HepG2 (cell line): ENCODE data around the gene ARHGEF37. TPM values are rescaled to one million over a fixed set of nuclear protein-coding genes. Genes with fewer than 3 reads are reported as not detected.

Experiments used
- ATAC-seq: fragments of 200-7000 bp; cut with Tn5 transposase; 3 replicates; pipeline ENCODE4 v1.9.1; 2020; ENCODE audit warnings: mild to moderate bottlenecking, moderate library complexity
- BruUV-seq: library from RNA; stranded (reverse); fragments of 400-500 nt; replicated peaks from 2 replicates; lab custom pipeline; 2021; lab: Mats Ljungman, UMichigan
- CTCF ChIA-PET: fragments of 300-600 bp; formaldehyde crosslinking; extraction: SDS; loops from one replicate; lab custom pipeline; 2021; ENCODE audit warnings: low total read pairs, inconsistent platforms, low intra/inter-chr PET ratio; lab: Yijun Ruan, JAX
- POLR2A ChIA-PET: fragments of 350-600 bp; sonication (Branson Sonifier 250); formaldehyde crosslinking; loops from one replicate; lab custom pipeline; 2020; ENCODE audit warnings: antibody characterized with exemption, inconsistent platforms; lab: Yijun Ruan, JAX
- DNase-seq: peaks from one replicate; pipeline ENCODE4 v3.0.0-alpha.2; 2015; ENCODE audit warnings: low spot score
- FAIRE-seq: peaks from 3 replicates; lab custom pipeline; 2011; peaks lifted over from hg19 to GRCh38; lab: Jason Lieb, UNC
- H2AFZ ChIP-seq: one replicate; pipeline ENCODE4 v1.6.1; 2011; ENCODE audit warnings: low read length, inconsistent platforms
- H3K27ac ChIP-seq: fragments of 300-600 bp; 3 replicates; pipeline ENCODE4 v1.8.0; 2011; ENCODE audit warnings: mixed run types, mild to moderate bottlenecking, mixed read lengths, low read length, inconsistent platforms; ENCODE audit not compliant: insufficient read depth; ENCODE audit errors: extremely low read length
- H3K27me3 ChIP-seq, 2 experiments: fragments of 200-600 bp in 1 of 2; 2 replicates in 1 of 2; 3 replicates in 1 of 2; pipeline versions ENCODE4 v1.6.0 to v1.8.0; 2011; ENCODE audit warnings: low read length in 2 of 2, mild to moderate bottlenecking in 2 of 2, moderate library complexity in 2 of 2, inconsistent platforms in 1 of 2; ENCODE audit not compliant: insufficient read depth in 2 of 2, control insufficient read depth in 1 of 2
- H3K36me3 ChIP-seq, 2 experiments: fragments of 200-600 bp in 1 of 2; replicated peaks in 1 of 2; 2 replicates in 1 of 2; 3 replicates in 1 of 2; pipeline versions ENCODE4 v1.5.1 to v1.8.0; 2011; ENCODE audit warnings: low read length in 2 of 2, inconsistent platforms in 1 of 2; ENCODE audit not compliant: insufficient read depth in 2 of 2, control insufficient read depth in 1 of 2
- H3K4me1 ChIP-seq: 2 replicates; pipeline ENCODE4 v1.5.1; 2012; ENCODE audit warnings: low read length, inconsistent platforms; ENCODE audit not compliant: insufficient read depth
- H3K4me2 ChIP-seq: 2 replicates; pipeline ENCODE4 v1.6.0; 2011; ENCODE audit warnings: low read depth, low read length, inconsistent platforms
- H3K4me3 ChIP-seq, 3 experiments: fragments of 200-600 bp in 1 of 3; sonication (generic), shearing (Covaris generic) in 1 of 3; replicated peaks in 1 of 3; 2 replicates each; pipeline ENCODE4 v1.5.1; 2011 to 2016; ENCODE audit warnings: low read length in 3 of 3, inconsistent platforms in 2 of 3, low read depth in 2 of 3, mild to moderate bottlenecking in 2 of 3, control low read depth in 1 of 3, mixed read lengths in 1 of 3; ENCODE audit not compliant: insufficient read depth in 1 of 3
- H3K79me2 ChIP-seq: one replicate; pipeline ENCODE4 v1.6.1; 2011; ENCODE audit warnings: low read length, inconsistent platforms; ENCODE audit not compliant: insufficient read depth
- H3K9ac ChIP-seq: 2 replicates; pipeline ENCODE4 v1.6.0; 2011; ENCODE audit warnings: mild to moderate bottlenecking, low read depth, low read length, inconsistent platforms; ENCODE audit not compliant: insufficient read depth
- H3K9me3 ChIP-seq: 2 replicates; pipeline ENCODE4 v1.5.1; 2012; ENCODE audit warnings: mild to moderate bottlenecking, low read length
- H4K20me1 ChIP-seq: 2 replicates; pipeline ENCODE4 v1.6.0; 2011; ENCODE audit warnings: inconsistent platforms, mild to moderate bottlenecking, low read length, moderate library complexity; ENCODE audit not compliant: insufficient read depth
- ZIK1 ChIP-seq: sonication (generic); formaldehyde crosslinking; IDR thresholded peaks from 2 replicates; pipeline ENCODE4 v1.5.0; 2020; ENCODE audit warnings: mild to moderate bottlenecking, low read depth, missing genetic modification reagents, borderline replicate concordance
- ZNF138 ChIP-seq: sonication (generic); formaldehyde crosslinking; IDR thresholded peaks from 2 replicates; pipeline ENCODE4 v1.5.0; 2020; ENCODE audit warnings: mild to moderate bottlenecking, low read depth, missing genetic modification reagents
- ZNF160 ChIP-seq: sonication (generic); formaldehyde crosslinking; IDR thresholded peaks from 2 replicates; pipeline ENCODE4 v1.8.0; 2022; ENCODE audit warnings: mild to moderate bottlenecking, inconsistent platforms, missing genetic modification reagents
- WGBS: methylation state at CpG from one replicate; pipeline ENCODE4 v1.1.6; 2017; ENCODE audit warnings: low lambda C conversion rate; 5-methylcytosine and 5-hydroxymethylcytosine counted together
- in situ Hi-C: cut with HindIII; loops from 2 replicates; pipeline ENCODE4 v1.10.0; 2017; ENCODE audit warnings: low pct_unique_long_range_greater_than_20kb; ENCODE audit not compliant: extremely low pct_ligation_motif_present
- intact Hi-C: fragments of 100-400 bp; cut with micrococcal nuclease; formaldehyde crosslinking; loops from one replicate; pipeline ENCODE4 v1.10.0; 2022; ENCODE audit not compliant: unreplicated experiment
- polyA plus RNA-seq, 8 experiments: library from polyadenylated mRNA; depleted of rRNA in 3 of 8; stranded (reverse) in 7 of 8; unstranded in 1 of 8; fragments of >200 nt; fragmentation: Illumina TruSeq in 4 of 8; extraction: Trizol in 4 of 8; gene quantifications; 2 replicates each; pipeline versions ENCODE4 v1.2.1 to v1.2.3, GENCODE V29; 2011 to 2016; ENCODE audit warnings: low read depth in 4 of 8, missing spikeins in 1 of 8, mixed read lengths in 1 of 8; ENCODE audit not compliant: insufficient read depth in 1 of 8
- total RNA-seq, 5 experiments: library from RNA; depleted of rRNA; stranded (reverse); fragments of >200 nt; fragmentation: Illumina TruSeq; extraction: Trizol; gene quantifications; 2 replicates each; pipeline ENCODE4 v1.2.3, GENCODE V29; 2016; ENCODE audit warnings: low read depth in 1 of 5
- TF ChIP-seq, protein P1 (sequence below): sonication (generic); formaldehyde crosslinking; conservative IDR thresholded peaks from 2 replicates; pipeline ENCODE4 v1.8.0; 2022; ENCODE audit warnings: missing genetic modification reagents
- TF ChIP-seq, protein P2 (sequence below): sonication (generic); formaldehyde crosslinking; IDR thresholded peaks from 2 replicates; pipeline ENCODE4 v1.5.1; 2020; ENCODE audit warnings: missing genetic modification reagents, mild to moderate bottlenecking, borderline replicate concordance

ARHGEF37 gene
- total and polyA plus RNA-seq, 2 of the 13 experiments (the other 11 are each of a cell fraction or from before 2014, with no cell fraction given) = 0.18 to 0.27 TPM

DNA sequence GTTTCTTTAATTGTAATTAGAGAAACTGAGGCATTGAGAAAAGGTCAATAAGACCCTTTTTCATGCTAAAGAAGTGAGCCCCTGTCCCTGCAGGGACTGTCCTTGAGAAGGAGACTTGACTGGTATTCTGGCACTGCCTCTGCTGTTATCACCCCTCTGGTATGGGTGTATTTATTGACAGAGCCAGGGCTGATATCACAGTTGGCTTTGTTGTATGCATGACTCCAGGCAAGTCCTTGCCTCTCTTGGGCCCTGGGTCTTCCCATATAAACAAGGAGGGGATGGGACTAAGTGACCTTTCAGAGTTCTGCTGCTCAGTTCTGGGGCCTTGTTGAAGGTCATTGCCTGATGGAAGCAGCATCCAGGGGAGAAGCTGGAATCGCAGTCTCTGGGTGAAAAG, 77.0 kb downstream of the ARHGEF37 start:
- no peak overlapping the region for H3K27ac ChIP-seq
- intact Hi-C loops (loop anchor here (10.0 kb wide), 1 partner anchor 697 kb away; the partner anchor contains the start of gene TCOF1), in situ Hi-C loops (no loop called here)
- no peak overlapping the region for H3K9ac ChIP-seq
- CTCF ChIA-PET = no interaction called here
- H3K4me2 ChIP-seq = no peak overlapping the region
- no peaks in the 10 kb centered on the region for H3K4me1 ChIP-seq
- no peaks in the 10 kb centered on the region for H3K79me2 ChIP-seq
- POLR2A ChIA-PET = no interaction called here
- no peaks in the 10 kb centered on the region for H3K36me3 ChIP-seq
- BruUV-seq = no TSS peak
- peaks cover 8% of the 10 kb centered on the region for H3K9me3 ChIP-seq
- 82% methylated on average over 1 of the region's 1 CpG for WGBS
- no peaks in the 10 kb centered on the region for H4K20me1 ChIP-seq
- TF ChIP-seq ZNF160 = no peak
- TF ChIP-seq, protein P1, sequence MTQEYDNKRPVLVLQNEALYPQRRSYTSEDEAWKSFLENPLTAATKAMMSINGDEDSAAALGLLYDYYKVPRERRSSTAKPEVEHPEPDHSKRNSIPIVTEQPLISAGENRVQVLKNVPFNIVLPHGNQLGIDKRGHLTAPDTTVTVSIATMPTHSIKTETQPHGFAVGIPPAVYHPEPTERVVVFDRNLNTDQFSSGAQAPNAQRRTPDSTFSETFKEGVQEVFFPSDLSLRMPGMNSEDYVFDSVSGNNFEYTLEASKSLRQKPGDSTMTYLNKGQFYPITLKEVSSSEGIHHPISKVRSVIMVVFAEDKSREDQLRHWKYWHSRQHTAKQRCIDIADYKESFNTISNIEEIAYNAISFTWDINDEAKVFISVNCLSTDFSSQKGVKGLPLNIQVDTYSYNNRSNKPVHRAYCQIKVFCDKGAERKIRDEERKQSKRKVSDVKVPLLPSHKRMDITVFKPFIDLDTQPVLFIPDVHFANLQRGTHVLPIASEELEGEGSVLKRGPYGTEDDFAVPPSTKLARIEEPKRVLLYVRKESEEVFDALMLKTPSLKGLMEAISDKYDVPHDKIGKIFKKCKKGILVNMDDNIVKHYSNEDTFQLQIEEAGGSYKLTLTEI (CRISPR knock-in tag) = no peak
- TF ChIP-seq, protein P2, sequence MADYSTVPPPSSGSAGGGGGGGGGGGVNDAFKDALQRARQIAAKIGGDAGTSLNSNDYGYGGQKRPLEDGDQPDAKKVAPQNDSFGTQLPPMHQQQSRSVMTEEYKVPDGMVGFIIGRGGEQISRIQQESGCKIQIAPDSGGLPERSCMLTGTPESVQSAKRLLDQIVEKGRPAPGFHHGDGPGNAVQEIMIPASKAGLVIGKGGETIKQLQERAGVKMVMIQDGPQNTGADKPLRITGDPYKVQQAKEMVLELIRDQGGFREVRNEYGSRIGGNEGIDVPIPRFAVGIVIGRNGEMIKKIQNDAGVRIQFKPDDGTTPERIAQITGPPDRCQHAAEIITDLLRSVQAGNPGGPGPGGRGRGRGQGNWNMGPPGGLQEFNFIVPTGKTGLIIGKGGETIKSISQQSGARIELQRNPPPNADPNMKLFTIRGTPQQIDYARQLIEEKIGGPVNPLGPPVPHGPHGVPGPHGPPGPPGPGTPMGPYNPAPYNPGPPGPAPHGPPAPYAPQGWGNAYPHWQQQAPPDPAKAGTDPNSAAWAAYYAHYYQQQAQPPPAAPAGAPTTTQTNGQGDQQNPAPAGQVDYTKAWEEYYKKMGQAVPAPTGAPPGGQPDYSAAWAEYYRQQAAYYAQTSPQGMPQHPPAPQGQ (CRISPR knock-in tag) = no peak
- TF ChIP-seq ZIK1 (CRISPR knock-in tag) = no peak
- TF ChIP-seq ZNF138 (CRISPR knock-in tag) = no peak
- ATAC-seq (no peak), FAIRE-seq (no peak), DNase-seq (no peak)
- H3K4me3 ChIP-seq = no peak overlapping the region
- no peaks in the 10 kb centered on the region for H3K27me3 ChIP-seq
- H2AFZ ChIP-seq = no peak overlapping the region
